Measurements from ENCODE around the gene SCYL3.

SCYL3 gene

DNA sequence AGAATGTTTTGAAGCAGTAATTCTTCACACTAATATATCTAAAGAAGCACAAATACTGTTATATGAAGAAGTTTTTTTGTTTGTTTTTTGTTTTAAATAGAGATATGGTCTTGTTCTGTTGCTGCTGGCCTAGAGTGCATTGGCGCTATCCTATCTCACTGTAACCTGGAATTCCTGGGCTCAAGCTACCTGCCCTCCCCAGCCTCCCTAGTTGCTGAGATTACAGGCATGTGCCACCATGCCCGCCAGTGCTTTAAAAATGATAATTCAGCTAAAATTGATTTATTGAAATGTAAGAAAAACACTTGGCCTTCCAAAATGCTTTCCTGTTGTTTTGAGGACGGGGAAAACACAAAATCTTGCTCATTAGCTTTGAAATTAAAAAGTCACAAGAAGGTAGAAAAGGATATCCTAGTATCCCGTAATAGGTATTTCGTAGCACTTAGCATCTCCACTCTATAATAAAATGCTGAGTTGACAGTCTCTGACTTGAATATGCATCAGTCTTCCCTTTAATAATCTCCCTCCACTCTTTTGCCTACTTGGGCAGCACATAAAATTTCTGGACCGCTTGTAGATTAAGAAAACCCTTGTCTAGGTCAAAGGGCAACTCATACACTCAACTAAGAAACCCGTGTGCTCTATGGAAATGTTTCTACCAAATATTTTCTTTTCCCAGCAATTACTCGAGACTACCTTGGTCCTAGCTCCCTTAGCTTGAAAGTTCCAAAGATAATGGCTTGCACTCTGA is 1.3 kb downstream of the SCYL3 start:
- Histone ChIP-seq H4K20me1 (peaks cover 0 to 19% (median 5%) of the 10 kb centered on the region in 11 experiments; a peak in 5 of 22 replicates), H3K36me3 (peaks cover 10 to 16% (median 14%) of the 10 kb centered on the region in 11 experiments; a peak in 20 of 22 replicates), H3K27ac (peak overlapping the region; percentile 93 to 100 (median 98); a peak in 19 of 22 replicates), H3K27me3 (no peaks in the 10 kb centered on the region), H3K4me1 (peaks cover 23 to 47% (median 26%) of the 10 kb centered on the region in 10 experiments), H3K4me2 (peak overlapping the region; percentile 86 to 97 (median 91)), H3K9ac (peak overlapping the region; percentile 89 to 99 (median 97)), H3K9me3 (replicated peaks in 1 of 11) (no peaks in the 10 kb centered on the region), H3K4me3 (peak overlapping the region; percentile 82 to 99 (median 94))
- no peak for TF ChIP-seq Cebpa-rat (IDR thresholded peaks at IDR 0.05)

DNA sequence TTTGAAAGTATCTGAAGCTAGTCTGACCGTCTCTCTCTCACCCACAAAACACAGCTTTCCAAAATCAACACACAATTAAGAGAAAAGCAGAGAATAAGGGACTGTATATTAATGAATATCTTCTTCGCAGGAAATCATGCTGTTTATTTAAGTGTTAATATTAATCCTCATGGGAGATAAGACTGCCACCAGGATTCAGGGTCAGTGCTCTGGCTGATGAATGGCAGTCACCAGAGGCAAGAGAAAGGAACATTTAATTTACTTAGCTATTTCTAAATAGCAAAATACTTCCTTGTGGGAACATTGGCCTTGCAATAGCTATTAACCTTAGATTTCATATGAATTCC is 2.2 kb downstream of the SCYL3 start:
- Histone ChIP-seq H4K20me1 (peaks cover 0 to 19% (median 5%) of the 10 kb centered on the region in 11 experiments; a peak in 5 of 22 replicates), H3K9me3 (replicated peaks in 1 of 11) (no peaks in the 10 kb centered on the region), H3K4me1 (peaks cover 23 to 40% (median 26%) of the 10 kb centered on the region in 10 experiments), H3K27ac (no peak overlapping the region), H3K27me3 (no peaks in the 10 kb centered on the region), H3K4me3 (no peak overlapping the region), H3K4me2 (peak overlapping the region; percentile 26 to 97 (median 90); a peak in 18 of 22 replicates), H3K9ac (no peak overlapping the region), H3K36me3 (peaks cover 19 to 25% (median 23%) of the 10 kb centered on the region in 11 experiments; a peak in 21 of 22 replicates)
- no peak for TF ChIP-seq Cebpa-rat (IDR thresholded peaks at IDR 0.05)

DNA sequence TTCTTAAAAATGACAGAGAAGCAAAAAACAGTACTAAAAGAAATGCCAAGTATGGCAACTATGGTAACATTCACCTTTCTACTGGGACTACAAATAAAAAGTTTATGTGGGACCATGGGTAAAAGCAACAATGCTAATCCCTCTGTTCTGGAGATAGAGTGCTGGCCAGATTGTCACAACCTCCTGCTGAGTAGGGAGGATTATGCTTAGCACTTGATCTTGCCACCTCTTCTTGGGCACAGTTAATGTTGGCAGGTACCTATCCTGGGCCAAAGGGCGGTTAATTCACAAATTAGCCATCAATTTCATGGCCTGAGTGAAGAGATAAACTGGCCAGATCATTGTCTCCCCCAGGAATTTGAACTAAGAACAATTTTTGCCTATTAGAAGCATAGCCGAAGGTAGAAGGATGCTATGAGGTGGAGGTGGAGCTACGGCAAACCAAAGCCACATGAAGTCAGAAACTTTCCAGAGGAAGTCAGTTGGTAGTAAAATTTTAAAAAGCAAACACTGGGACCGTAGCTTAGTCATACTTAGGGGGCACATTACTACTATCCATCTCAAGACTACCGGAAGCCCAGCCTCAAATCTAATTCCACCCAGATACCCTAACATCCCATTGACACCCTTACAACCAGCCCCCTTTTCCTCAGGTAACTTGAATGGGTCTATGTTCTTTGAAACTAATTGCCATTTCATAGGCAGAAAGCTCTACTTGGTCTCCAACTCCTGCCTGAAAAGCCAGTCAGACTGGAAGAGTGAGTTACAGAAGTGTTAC is 2.7 kb downstream of the SCYL3 start:
- Histone ChIP-seq H3K27ac (no peak overlapping the region), H3K4me2 (peak overlapping the region; percentile 26 to 97 (median 90); a peak in 18 of 22 replicates)
- no peak for TF ChIP-seq Cebpa-rat (IDR thresholded peaks at IDR 0.05)

DNA sequence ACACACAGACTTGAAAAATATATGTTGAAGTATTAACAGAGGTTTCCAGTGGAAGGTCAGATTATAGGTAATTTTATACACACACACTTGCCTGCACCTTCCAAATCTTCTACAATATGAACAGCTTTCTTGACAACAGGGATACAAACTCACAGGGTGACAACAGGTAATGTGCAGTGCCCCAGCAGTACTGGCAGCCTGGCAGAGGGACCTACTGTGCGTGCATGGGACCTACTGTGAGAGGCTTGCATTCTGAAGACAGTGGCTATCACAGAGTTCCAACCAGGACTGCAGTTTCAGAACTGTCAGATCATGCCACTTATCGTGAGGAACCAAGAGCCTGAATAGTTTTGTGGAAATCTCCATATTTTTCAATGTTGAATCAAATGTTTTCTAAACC is 3.8 kb downstream of the SCYL3 start:
- TF ChIP-seq Cebpa-rat (IDR thresholded peaks at IDR 0.05): no peak
- peaks cover 17 to 27% (median 26%) of the 10 kb centered on the region in 10 experiments for H3K4me1 ChIP-seq
- no peak overlapping the region for H3K4me3 ChIP-seq
- H3K36me3 ChIP-seq: peaks cover 28 to 41% (median 38%) of the 10 kb centered on the region in 11 experiments
- no peak overlapping the region for H3K27ac ChIP-seq
- H4K20me1 ChIP-seq: peaks cover 0 to 19% (median 5%) of the 10 kb centered on the region in 11 experiments; a peak in 5 of 22 replicates
- H3K9me3 ChIP-seq (replicated peaks in 1 of 11): no peaks in the 10 kb centered on the region
- H3K27me3 ChIP-seq: no peaks in the 10 kb centered on the region
- no peak overlapping the region for H3K9ac ChIP-seq
- H3K4me2 ChIP-seq: no peak overlapping the region

More for the DNA sequence above, 2.7 kb downstream of the SCYL3 start:
- Histone ChIP-seq H3K4me3 (no peak overlapping the region), H4K20me1 (peaks cover 0 to 19% (median 5%) of the 10 kb centered on the region in 11 experiments; a peak in 5 of 22 replicates), H3K27me3 (no peaks in the 10 kb centered on the region), H3K9ac (no peak overlapping the region), H3K36me3 (peaks cover 24 to 30% (median 28%) of the 10 kb centered on the region in 11 experiments), H3K9me3 (replicated peaks in 1 of 11) (no peaks in the 10 kb centered on the region), H3K4me1 (peaks cover 20 to 34% (median 26%) of the 10 kb centered on the region in 10 experiments)

DNA sequence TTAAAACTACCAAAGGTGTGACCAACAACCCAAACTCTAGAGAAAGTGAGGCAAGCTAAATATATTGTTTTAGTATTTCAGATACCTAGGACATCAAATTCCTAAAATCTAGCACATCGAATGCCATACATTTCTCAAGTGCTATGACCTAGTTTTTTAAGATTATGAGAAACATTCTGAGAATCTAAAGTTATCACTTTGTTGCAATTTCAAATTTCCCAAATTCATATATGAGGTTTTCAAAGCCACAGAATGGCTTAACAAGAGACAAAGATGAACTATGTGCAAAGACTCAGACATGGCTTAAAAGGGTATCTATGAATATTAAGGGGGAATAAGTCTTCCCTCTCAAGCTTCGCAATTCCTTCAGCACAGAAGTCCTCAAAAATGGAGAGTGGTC is 6.8 kb downstream of the SCYL3 start:
- Histone ChIP-seq H3K9ac (no peak overlapping the region), H3K27ac (no peak overlapping the region), H3K9me3 (replicated peaks in 1 of 11) (no peaks in the 10 kb centered on the region), H3K27me3 (no peaks in the 10 kb centered on the region), H3K4me2 (no peak overlapping the region), H3K36me3 (peaks cover 34 to 70% (median 57%) of the 10 kb centered on the region in 11 experiments), H3K4me1 (peaks cover 7 to 14% (median 11%) of the 10 kb centered on the region in 10 experiments; a peak in 18 of 20 replicates), H3K4me3 (no peak overlapping the region), H4K20me1 (peaks cover 0 to 19% (median 0%) of the 10 kb centered on the region in 11 experiments; a peak in 5 of 22 replicates)
- TF ChIP-seq Cebpa-rat (IDR thresholded peaks at IDR 0.05): no peak

DNA sequence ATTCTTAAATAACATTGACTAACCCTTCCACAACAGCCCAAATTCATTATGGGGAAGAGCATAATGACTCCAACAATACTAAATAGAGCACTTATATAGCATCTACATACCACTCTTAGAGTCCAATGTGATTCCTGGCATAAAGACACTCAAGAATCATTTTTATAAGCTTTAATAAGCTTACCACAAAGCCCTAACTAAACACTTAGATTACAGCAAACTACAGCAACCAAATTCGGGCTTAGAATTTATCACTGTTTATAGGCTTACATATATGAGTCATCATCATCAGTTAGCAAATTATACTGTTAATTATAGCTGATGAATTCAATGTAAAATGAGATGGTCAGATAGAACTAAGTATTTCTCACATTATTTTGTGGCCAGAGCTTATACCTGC is 7.3 kb downstream of the SCYL3 start:
- no peak overlapping the region for H3K27ac ChIP-seq
- TF ChIP-seq Cebpa-rat (IDR thresholded peaks at IDR 0.05): no peak
- no peak overlapping the region for H3K4me2 ChIP-seq
- H3K27me3 ChIP-seq: no peaks in the 10 kb centered on the region
- peaks cover 35 to 75% (median 60%) of the 10 kb centered on the region in 11 experiments for H3K36me3 ChIP-seq
- H3K9ac ChIP-seq: no peak overlapping the region
- H3K9me3 ChIP-seq (replicated peaks in 1 of 11): no peaks in the 10 kb centered on the region
- no peak overlapping the region for H3K4me3 ChIP-seq
- peaks cover 0 to 19% (median 0%) of the 10 kb centered on the region in 11 experiments; a peak in 5 of 22 replicates for H4K20me1 ChIP-seq
- H3K4me1 ChIP-seq: peaks cover 4 to 8% (median 7%) of the 10 kb centered on the region in 10 experiments; a peak in 15 of 20 replicates

DNA sequence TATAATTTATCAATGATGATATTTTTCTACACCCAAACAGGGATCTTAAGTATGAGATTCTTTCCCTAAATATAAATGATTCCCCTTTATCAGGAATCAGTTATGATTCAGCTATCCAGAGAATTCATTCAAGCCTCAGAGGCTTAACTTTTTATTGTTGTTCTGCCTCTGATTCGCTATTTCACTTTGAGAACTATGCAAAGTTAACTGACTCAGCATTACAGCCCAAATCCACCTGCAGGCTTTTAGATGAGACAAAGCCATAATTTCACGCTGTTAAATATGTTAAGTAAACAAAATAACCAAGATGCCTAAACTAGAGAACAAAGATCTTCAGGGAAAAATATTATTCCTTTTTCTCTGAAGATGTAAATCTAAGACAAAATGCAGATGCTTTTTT is 8.5 kb downstream of the SCYL3 start:
- Histone ChIP-seq H3K27ac (no peak overlapping the region), H3K27me3 (no peaks in the 10 kb centered on the region), H3K4me2 (no peak overlapping the region), H3K36me3 (peaks cover 35 to 77% (median 60%) of the 10 kb centered on the region in 11 experiments), H4K20me1 (peaks cover 0 to 9% (median 0%) of the 10 kb centered on the region in 11 experiments; a peak in 4 of 22 replicates), H3K4me3 (no peak overlapping the region), H3K9me3 (replicated peaks in 1 of 11) (no peaks in the 10 kb centered on the region), H3K4me1 (peaks cover 0 to 5% (median 0%) of the 10 kb centered on the region in 10 experiments; a peak in 1 of 20 replicates), H3K9ac (no peak overlapping the region)
- no peak for TF ChIP-seq Cebpa-rat (IDR thresholded peaks at IDR 0.05)

DNA sequence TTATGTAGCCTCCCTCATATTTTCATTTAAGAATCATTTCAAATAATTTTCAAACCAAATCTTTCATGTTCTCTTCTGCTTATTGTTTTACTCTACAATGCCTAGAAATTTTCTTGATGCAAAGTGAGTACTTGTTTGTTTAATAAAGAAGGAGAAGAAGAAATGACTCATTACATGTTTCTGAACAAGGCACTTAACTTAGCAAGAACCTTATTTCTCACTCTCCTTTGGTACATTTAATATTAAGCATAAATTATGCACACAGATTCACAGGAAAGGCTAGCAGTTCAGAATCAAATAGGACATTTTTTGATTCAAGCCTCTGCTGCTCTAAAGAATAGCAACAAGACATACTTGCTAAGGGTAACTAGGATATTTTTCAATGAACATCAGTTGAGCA is 9.1 kb downstream of the SCYL3 start:
- H3K9ac ChIP-seq: no peak overlapping the region
- H3K9me3 ChIP-seq (replicated peaks in 1 of 11): no peaks in the 10 kb centered on the region
- no peaks in the 10 kb centered on the region for H3K27me3 ChIP-seq
- no peak for TF ChIP-seq Cebpa-rat (IDR thresholded peaks at IDR 0.05)
- no peak overlapping the region for H3K4me3 ChIP-seq
- H3K27ac ChIP-seq: no peak overlapping the region
- H4K20me1 ChIP-seq: peaks cover 0 to 6% (median 0%) of the 10 kb centered on the region in 11 experiments; a peak in 3 of 22 replicates
- H3K4me2 ChIP-seq: no peak overlapping the region
- H3K36me3 ChIP-seq: peaks cover 35 to 77% (median 60%) of the 10 kb centered on the region in 11 experiments
- peaks cover 0 to 10% (median 0%) of the 10 kb centered on the region in 10 experiments; a peak in 6 of 20 replicates for H3K4me1 ChIP-seq
